ENCODE measurements around the gene POLN.
"Not testable (repeated sequence)": the region's sequence is repeated elsewhere in the genome, so short reads cannot be mapped to it uniquely, and the experiment has no call there.

- TF ChIP-seq CTCF (conservative IDR thresholded peaks at IDR 0.05 in 1 of 2, IDR thresholded peaks at IDR 0.05 in 1 of 2; ENCODE audit: extremely low read depth in 1 of 2, insufficient read depth in 1 of 2, low read depth in 1 of 2, low read length in 2 of 2); EZH2 (IDR thresholded peaks at IDR 0.05; ENCODE audit: borderline replicate concordance, low read length): not testable (repeated sequence)
Observed at GRCh38 chr4:2275044-2275397, 33.1 kb upstream of the POLN start.
